Measurements from ENCODE around the gene MIGA2. TPM values are rescaled to one million over a fixed set of nuclear protein-coding genes. Genes with fewer than 3 reads are reported as not detected.

MIGA2 gene
- polyA plus RNA-seq, 2 of the 4 experiments (the other 2 are of a cell fraction): 6.4 to 16.1 TPM

GRCh38 chr9:129026442-129027223 is 9.8 kb upstream of the MIGA2 start:
- DNase-seq (ENCODE audit: low read depth in 1 of 2, low spot score in 1 of 2) (no peak), FAIRE-seq (no peak), ATAC-seq (peak in 1 of 2 experiments; percentile 6; a peak in 2 of 6 replicates)
- CTCF ChIA-PET: interaction anchor here (0.5 to 2.1 kb wide), 5 partner anchors 19 to 582 kb away, joined by 3 to 6 read pairs (median 3); no protein-coding TSS in a partner anchor
- H3K4me2 ChIP-seq: peak overlapping the region; percentile 84
- H3K9me3 ChIP-seq: no peaks in the 10 kb centered on the region
- H3K4me1 ChIP-seq: peaks cover 19% of the 10 kb centered on the region
- 67% methylated on average over 17 of the region's 17 CpGs for WGBS (ENCODE audit: missing lambda C conversion rate)
- POLR2A ChIA-PET: no interaction called here
- H3K4me3 ChIP-seq: peak overlapping the region; percentile 83; the same call in 2 of the 3 replicates
- TF ChIP-seq CHD4 (IDR thresholded peaks at IDR 0.05; ENCODE audit: borderline replicate concordance) (no peak), NR3C1 (IDR thresholded peaks at IDR 0.05) (no peak), FOXS1 (CRISPR knock-in tag; IDR thresholded peaks at IDR 0.05) (no peak), E2F6 (IDR thresholded peaks at IDR 0.05; ENCODE audit: borderline replicate concordance, low read depth) (no peak), ZSCAN20 (CRISPR knock-in tag; IDR thresholded peaks at IDR 0.05) (no peak), SREBF2 (IDR thresholded peaks at IDR 0.05) (no peak), PBX3 (IDR thresholded peaks at IDR 0.05) (no peak)
- peak overlapping the region in 1 of 2 experiments; percentile 93; a peak in 4 of 6 replicates for H3K27ac ChIP-seq

- 18% methylated on average over 7 of the region's 9 CpGs for WGBS (ENCODE audit: missing lambda C conversion rate)
- ChIA-PET POLR2A (no interaction called here), CTCF (interaction anchor here (0.6 to 2.1 kb wide), 3 partner anchors 20 to 581 kb away, joined by 3 to 6 read pairs (median 3); no protein-coding TSS in a partner anchor)
- TF ChIP-seq USF2 (IDR thresholded peaks at IDR 0.05) (no peak), REST (IDR thresholded peaks at IDR 0.05) (peak; percentile 37; the same call in 1 of the 2 replicates), POLR2AphosphoS2 (conservative IDR thresholded peaks at IDR 0.05; ENCODE audit: low read length) (no peak), KDM1A (IDR thresholded peaks at IDR 0.05; ENCODE audit: low read depth) (peak; percentile 93; the same call in 1 of the 2 replicates), HDAC2 (IDR thresholded peaks at IDR 0.05) (peak; percentile 75; the same call in 1 of the 2 replicates)
- DNase-seq (ENCODE audit: low read depth in 1 of 2, low spot score in 1 of 2) (no peak), ATAC-seq (no peak; a peak in 2 of 6 replicates), FAIRE-seq (no peak)
- Histone ChIP-seq H3K27ac (peak overlapping the region; percentile 82 to 93), H3K4me3 (peak overlapping the region; percentile 83), H3K4me2 (peak overlapping the region; percentile 84), H3K9me3 (no peaks in the 10 kb centered on the region), H3K4me1 (peaks cover 19% of the 10 kb centered on the region)
Observed at GRCh38 chr9:129027224-129027684, 9.2 kb upstream of the MIGA2 start.

- 0% methylated on average over 10 of the region's 47 CpGs for WGBS (ENCODE audit: missing lambda C conversion rate)
- peak; percentile 63 to 71 for ATAC-seq
- Histone ChIP-seq H3K4me3 (peak overlapping the region; percentile 83), H3K9me3 (no peaks in the 10 kb centered on the region), H3K27ac (peak overlapping the region; percentile 82 to 93), H3K4me1 (peaks cover 19% of the 10 kb centered on the region), H3K4me2 (peak overlapping the region; percentile 84)
- ChIA-PET CTCF (interaction anchor here (0.6 to 2.2 kb wide), 15 partner anchors 8 to 580 kb away, joined by 3 to 18 read pairs (median 4); no protein-coding TSS in a partner anchor), POLR2A (interaction anchor here (0.9 to 1.0 kb wide), 2 partner anchors 20 to 53 kb away, joined by 3 to 6 read pairs; partner anchors contain the start of gene DOLPP1)
- DNase-seq (ENCODE audit: low read depth in 1 of 2, low spot score in 1 of 2): peak; percentile 44 to 66
- TF ChIP-seq BHLHE40 (IDR thresholded peaks at IDR 0.05; ENCODE audit: low read depth, low read length) (no peak), JUN (IDR thresholded peaks at IDR 0.05) (peak in 1 of 2 experiments; percentile 47; a peak in 2 of 5 replicates), E2F6 (IDR thresholded peaks at IDR 0.05; ENCODE audit: borderline replicate concordance, low read depth) (0 out of 2 replicates have a peak, but pooled peaks have one; percentile 40), BCL3 (IDR thresholded peaks at IDR 0.05) (no peak), ZFP36 (IDR thresholded peaks at IDR 0.05; ENCODE audit: borderline replicate concordance, partially characterized antibody) (no peak), MAX (IDR thresholded peaks at IDR 0.05) (peak; percentile 38), RCOR1 (IDR thresholded peaks at IDR 0.05; ENCODE audit: low read depth, low read length) (no peak), PHF8 (IDR thresholded peaks at IDR 0.05; ENCODE audit: borderline replicate concordance, low read depth) (peak; percentile 39; the same call in 1 of the 2 replicates), RAD21 (conservative IDR thresholded peaks at IDR 0.05 in 1 of 2, IDR thresholded peaks at IDR 0.05 in 1 of 2) (no peak)
- no peak for FAIRE-seq
Observed at GRCh38 chr9:129027685-129028191, 8.7 kb upstream of the MIGA2 start.

Data from A549 (cell line).